K562 (cell line): ENCODE results near the gene MPST. TPM values are rescaled to one million over a fixed set of nuclear protein-coding genes. Genes with fewer than 3 reads are reported as not detected.

Experiments
- ESRRB ChIP-seq: fragments of 250-450 bp; sonication (Bioruptor Pico); IDR thresholded peaks from 2 replicates; pipeline ENCODE4 v1.5.0; 2020; ENCODE audit warnings: mild to moderate bottlenecking, moderate library complexity, borderline replicate concordance
- PHTF2 ChIP-seq: fragments of 250-450 bp; sonication (Bioruptor Pico); IDR thresholded peaks from 2 replicates; pipeline ENCODE4 v1.5.0; 2021; ENCODE audit warnings: mild to moderate bottlenecking
- SMC3 ChIP-seq: conservative IDR thresholded peaks from 2 replicates; pipeline ENCODE4 v1.6.1; 2011; ENCODE audit warnings: low read depth, low read length, improper control_type of control experiment; ENCODE audit not compliant: insufficient read depth
- TSHZ1 ChIP-seq: fragments of 250-450 bp; sonication (Bioruptor Pico); IDR thresholded peaks from 2 replicates; pipeline ENCODE4 v1.4.0; 2020; ENCODE audit warnings: mild to moderate bottlenecking, moderate library complexity
- ZNF586 ChIP-seq: fragments of 450-650 bp; formaldehyde crosslinking; conservative IDR thresholded peaks from 2 replicates; pipeline ENCODE4 v1.4.0; 2020; ENCODE audit warnings: mild to moderate bottlenecking, moderate library complexity
- polyA plus RNA-seq, 8 experiments: library from polyadenylated mRNA; depleted of rRNA in 4 of 8; stranded (reverse) in 5 of 8; unstranded in 3 of 8; fragments of >200 nt; fragmentation: Nextera tagmentation in 2 of 8; fragmentation: Illumina TruSeq in 1 of 8; extraction: Ambion mirVana in 2 of 8; extraction: Trizol in 1 of 8; gene quantifications; 2 replicates each; pipeline versions ENCODE4 v1.2.1 to v1.2.3, GENCODE V29; 2011 to 2014; ENCODE audit warnings: inconsistent platforms in 1 of 8, missing spikeins in 1 of 8
- total RNA-seq, 7 experiments: library from RNA; depleted of rRNA in 6 of 7; stranded (reverse); fragments of >200 nt in 6 of 7; fragmentation: Illumina TruSeq in 2 of 7; extraction: Trizol in 2 of 7; gene quantifications; 2 replicates each; pipeline versions ENCODE4 v1.2.1 to v1.2.3, GENCODE V29; 2011 to 2021; ENCODE audit warnings: low replicate concordance in 1 of 7
- TF ChIP-seq, protein P1 (sequence below): fragments of 450-650 bp; IDR thresholded peaks from 2 replicates; pipeline ENCODE4 v1.6.1; 2016; ENCODE audit warnings: borderline replicate concordance
- TF ChIP-seq, protein P2 (sequence below): sonication (generic); formaldehyde crosslinking; IDR thresholded peaks from 2 replicates; pipeline ENCODE4 v1.8.0; 2023; ENCODE audit warnings: missing genetic modification reagents, mild to moderate bottlenecking, borderline replicate concordance
- TF ChIP-seq, protein P3 (sequence below): fragments of 250-450 bp; sonication (Bioruptor Pico); IDR thresholded peaks from 2 replicates; pipeline ENCODE4 v1.5.0; 2021; ENCODE audit warnings: mild to moderate bottlenecking, borderline replicate concordance

MPST gene
- total and polyA plus RNA-seq, 9 of the 15 experiments (the other 6 are each of a cell fraction or from before 2014, with no cell fraction given): 0.65 to 104 (median 24.3) TPM

DNA sequence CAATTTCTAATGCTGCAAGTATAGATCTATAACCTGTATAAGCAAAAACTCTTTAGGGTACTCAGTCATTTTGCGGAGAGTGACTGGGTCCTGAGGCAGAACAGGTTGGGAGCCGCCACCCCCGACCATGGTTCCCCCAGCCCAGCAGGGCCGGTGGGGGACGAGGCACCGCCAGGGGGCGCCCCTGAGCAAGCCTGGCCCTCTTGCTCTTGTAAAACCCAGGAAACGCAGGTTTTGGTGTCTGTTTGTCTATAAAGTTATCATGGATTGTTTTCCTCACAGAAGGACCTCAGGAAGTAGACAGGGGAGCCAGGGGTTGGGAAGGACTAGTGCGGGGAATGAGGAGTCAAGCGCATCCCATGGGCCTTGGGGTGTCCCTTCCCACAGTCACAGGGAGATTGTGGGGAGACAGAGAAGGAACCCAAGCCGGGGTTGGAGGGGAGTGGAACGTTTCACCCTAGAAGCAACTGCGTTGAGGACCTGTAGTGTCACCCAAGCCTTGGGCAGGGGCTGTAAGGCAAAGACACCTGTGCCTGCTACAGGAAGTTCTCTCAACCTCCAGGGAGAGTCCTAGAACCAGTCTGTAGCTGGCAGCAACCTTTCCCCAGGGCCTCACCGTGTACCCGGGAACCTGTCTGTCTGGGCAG is 58.4 kb downstream of the MPST start (continued):
- TF ChIP-seq, protein P1, sequence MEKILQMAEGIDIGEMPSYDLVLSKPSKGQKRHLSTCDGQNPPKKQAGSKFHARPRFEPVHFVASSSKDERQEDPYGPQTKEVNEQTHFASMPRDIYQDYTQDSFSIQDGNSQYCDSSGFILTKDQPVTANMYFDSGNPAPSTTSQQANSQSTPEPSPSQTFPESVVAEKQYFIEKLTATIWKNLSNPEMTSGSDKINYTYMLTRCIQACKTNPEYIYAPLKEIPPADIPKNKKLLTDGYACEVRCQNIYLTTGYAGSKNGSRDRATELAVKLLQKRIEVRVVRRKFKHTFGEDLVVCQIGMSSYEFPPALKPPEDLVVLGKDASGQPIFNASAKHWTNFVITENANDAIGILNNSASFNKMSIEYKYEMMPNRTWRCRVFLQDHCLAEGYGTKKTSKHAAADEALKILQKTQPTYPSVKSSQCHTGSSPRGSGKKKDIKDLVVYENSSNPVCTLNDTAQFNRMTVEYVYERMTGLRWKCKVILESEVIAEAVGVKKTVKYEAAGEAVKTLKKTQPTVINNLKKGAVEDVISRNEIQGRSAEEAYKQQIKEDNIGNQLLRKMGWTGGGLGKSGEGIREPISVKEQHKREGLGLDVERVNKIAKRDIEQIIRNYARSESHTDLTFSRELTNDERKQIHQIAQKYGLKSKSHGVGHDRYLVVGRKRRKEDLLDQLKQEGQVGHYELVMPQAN: no peak
- no peak for TF ChIP-seq PHTF2 (CRISPR knock-in tag)
- TF ChIP-seq, protein P2, sequence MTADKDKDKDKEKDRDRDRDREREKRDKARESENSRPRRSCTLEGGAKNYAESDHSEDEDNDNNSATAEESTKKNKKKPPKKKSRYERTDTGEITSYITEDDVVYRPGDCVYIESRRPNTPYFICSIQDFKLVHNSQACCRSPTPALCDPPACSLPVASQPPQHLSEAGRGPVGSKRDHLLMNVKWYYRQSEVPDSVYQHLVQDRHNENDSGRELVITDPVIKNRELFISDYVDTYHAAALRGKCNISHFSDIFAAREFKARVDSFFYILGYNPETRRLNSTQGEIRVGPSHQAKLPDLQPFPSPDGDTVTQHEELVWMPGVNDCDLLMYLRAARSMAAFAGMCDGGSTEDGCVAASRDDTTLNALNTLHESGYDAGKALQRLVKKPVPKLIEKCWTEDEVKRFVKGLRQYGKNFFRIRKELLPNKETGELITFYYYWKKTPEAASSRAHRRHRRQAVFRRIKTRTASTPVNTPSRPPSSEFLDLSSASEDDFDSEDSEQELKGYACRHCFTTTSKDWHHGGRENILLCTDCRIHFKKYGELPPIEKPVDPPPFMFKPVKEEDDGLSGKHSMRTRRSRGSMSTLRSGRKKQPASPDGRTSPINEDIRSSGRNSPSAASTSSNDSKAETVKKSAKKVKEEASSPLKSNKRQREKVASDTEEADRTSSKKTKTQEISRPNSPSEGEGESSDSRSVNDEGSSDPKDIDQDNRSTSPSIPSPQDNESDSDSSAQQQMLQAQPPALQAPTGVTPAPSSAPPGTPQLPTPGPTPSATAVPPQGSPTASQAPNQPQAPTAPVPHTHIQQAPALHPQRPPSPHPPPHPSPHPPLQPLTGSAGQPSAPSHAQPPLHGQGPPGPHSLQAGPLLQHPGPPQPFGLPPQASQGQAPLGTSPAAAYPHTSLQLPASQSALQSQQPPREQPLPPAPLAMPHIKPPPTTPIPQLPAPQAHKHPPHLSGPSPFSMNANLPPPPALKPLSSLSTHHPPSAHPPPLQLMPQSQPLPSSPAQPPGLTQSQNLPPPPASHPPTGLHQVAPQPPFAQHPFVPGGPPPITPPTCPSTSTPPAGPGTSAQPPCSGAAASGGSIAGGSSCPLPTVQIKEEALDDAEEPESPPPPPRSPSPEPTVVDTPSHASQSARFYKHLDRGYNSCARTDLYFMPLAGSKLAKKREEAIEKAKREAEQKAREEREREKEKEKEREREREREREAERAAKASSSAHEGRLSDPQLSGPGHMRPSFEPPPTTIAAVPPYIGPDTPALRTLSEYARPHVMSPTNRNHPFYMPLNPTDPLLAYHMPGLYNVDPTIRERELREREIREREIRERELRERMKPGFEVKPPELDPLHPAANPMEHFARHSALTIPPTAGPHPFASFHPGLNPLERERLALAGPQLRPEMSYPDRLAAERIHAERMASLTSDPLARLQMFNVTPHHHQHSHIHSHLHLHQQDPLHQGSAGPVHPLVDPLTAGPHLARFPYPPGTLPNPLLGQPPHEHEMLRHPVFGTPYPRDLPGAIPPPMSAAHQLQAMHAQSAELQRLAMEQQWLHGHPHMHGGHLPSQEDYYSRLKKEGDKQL (CRISPR knock-in tag): no peak
- TF ChIP-seq SMC3: peak; percentile 57
- TF ChIP-seq ZNF586 (CRISPR knock-in tag): no peak
- no peak for TF ChIP-seq ESRRB (CRISPR knock-in tag)
- no peak for TF ChIP-seq TSHZ1 (CRISPR knock-in tag)
- TF ChIP-seq, protein P3, sequence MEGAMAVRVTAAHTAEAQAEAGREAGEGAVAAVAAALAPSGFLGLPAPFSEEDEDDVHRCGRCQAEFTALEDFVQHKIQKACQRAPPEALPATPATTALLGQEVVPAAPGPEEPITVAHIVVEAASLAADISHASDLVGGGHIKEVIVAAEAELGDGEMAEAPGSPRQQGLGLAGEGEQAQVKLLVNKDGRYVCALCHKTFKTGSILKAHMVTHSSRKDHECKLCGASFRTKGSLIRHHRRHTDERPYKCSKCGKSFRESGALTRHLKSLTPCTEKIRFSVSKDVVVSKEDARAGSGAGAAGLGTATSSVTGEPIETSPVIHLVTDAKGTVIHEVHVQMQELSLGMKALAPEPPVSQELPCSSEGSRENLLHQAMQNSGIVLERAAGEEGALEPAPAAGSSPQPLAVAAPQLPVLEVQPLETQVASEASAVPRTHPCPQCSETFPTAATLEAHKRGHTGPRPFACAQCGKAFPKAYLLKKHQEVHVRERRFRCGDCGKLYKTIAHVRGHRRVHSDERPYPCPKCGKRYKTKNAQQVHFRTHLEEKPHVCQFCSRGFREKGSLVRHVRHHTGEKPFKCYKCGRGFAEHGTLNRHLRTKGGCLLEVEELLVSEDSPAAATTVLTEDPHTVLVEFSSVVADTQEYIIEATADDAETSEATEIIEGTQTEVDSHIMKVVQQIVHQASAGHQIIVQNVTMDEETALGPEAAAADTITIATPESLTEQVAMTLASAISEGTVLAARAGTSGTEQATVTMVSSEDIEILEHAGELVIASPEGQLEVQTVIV: no peak
